Astrocyte of the cerebellum (primary cell): Measurements from ENCODE around the gene UGT2B10.
"Not testable (repeated sequence)": the region's sequence is repeated elsewhere in the genome, so short reads cannot be mapped to it uniquely, and the experiment has no call there.

Experiments
- DNase-seq: peaks from one replicate; pipeline ENCODE4 v3.0.0-alpha.2; 2011; ENCODE audit warnings: low read depth
- H3K4me3 ChIP-seq: 2 replicates; pipeline ENCODE4 v1.5.1; 2011; ENCODE audit warnings: mild to moderate bottlenecking, low read depth, low read length, moderate library complexity
- in situ Hi-C: cut with HindIII; loops from 2 replicates; pipeline ENCODE4 v1.10.0; 2017; ENCODE audit warnings: low sequenced_read_pairs
- TF ChIP-seq, protein P1 (sequence below): IDR thresholded peaks from 2 replicates; pipeline ENCODE4 v1.5.1; 2012; ENCODE audit warnings: low read length, low read depth, moderate library complexity, mild to moderate bottlenecking; ENCODE audit errors: missing control alignments

The UGT2B10 gene

DNA sequence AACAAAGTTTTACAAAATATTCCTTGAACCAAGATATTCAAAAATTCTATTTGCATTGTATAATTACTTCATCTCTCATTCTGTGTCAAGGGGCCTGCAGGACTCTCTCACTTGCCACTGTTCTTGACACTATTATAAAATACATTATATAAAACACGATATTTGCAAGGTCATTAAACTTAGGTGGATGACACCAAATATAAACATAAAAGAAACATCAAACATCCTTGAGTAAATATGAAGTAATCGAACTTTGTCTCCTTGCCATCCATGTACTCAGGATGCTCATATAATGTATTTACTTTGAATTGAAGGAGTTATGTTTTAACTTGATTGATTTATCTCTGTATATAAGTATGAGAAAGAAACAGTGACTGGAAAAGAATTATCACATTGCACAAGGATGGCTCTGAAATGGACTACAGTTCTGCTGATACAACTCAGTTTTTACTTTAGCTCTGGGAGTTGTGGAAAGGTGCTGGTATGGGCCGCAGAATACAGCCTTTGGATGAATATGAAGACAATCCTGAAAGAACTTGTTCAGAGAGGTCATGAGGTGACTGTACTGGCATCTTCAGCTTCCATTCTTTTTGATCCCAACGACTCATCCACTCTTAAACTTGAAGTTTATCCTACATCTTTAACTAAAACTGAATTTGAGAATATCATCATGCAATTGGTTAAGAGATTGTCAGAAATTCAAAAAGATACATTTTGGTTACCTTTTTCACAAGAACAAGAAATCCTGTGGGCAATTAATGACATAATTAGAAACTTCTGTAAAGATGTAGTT, at the start of gene UGT2B10:
TSS of gene UGT2B10 (plus strand) at position 378 of the 793 bp plus-strand sequence. CDS start at position 404, 26 bp downstream.
- H3K4me3 ChIP-seq, DNase-seq, in situ Hi-C loops: not testable (repeated sequence)

DNA sequence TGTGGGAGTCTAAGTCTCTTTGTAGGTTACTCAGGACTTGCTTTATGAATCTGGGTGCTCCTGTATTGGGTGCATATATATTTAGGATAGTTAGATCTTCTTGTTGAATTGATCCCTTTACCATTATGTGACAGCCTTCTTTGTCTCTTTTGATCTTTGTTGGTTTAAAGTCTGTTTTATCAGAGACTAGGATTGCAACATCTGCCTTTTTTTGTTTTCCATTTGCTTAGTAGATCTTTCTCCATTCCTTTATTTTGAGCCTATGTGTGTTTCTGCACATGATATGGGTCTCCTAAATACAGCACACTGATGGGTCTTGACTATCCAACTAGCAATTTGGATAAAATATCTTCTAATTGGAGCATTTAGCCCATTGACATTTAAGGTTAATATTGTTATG, 44.0 kb upstream of the UGT2B10 start:
- H3K4me3 ChIP-seq, in situ Hi-C loops, DNase-seq: not testable (repeated sequence)

DNA sequence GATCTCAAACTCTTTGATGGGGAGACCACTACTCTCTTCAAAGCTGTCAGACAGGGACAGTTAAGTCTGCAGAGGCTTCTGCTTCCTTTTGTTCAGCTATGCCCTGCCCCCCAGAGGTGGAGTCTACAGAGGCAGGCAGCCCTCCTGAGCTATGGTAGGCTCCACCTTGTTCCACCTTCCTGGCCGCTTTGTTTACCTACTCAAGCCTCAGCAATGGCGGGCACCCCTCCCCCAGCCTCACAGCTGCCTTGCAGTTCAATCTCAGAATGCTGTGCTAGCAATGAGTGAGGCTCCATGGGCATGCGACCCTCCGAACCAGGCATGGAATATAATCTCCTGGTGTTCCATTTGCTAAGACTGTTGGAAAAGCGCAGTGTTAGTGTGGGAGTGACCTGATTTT, 42.1 kb upstream of the UGT2B10 start:
- TF ChIP-seq, protein P1, sequence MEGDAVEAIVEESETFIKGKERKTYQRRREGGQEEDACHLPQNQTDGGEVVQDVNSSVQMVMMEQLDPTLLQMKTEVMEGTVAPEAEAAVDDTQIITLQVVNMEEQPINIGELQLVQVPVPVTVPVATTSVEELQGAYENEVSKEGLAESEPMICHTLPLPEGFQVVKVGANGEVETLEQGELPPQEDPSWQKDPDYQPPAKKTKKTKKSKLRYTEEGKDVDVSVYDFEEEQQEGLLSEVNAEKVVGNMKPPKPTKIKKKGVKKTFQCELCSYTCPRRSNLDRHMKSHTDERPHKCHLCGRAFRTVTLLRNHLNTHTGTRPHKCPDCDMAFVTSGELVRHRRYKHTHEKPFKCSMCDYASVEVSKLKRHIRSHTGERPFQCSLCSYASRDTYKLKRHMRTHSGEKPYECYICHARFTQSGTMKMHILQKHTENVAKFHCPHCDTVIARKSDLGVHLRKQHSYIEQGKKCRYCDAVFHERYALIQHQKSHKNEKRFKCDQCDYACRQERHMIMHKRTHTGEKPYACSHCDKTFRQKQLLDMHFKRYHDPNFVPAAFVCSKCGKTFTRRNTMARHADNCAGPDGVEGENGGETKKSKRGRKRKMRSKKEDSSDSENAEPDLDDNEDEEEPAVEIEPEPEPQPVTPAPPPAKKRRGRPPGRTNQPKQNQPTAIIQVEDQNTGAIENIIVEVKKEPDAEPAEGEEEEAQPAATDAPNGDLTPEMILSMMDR = no peak
- in situ Hi-C loops = no loop called here
- DNase-seq = no peak
- H3K4me3 ChIP-seq = no peak overlapping the region

DNA sequence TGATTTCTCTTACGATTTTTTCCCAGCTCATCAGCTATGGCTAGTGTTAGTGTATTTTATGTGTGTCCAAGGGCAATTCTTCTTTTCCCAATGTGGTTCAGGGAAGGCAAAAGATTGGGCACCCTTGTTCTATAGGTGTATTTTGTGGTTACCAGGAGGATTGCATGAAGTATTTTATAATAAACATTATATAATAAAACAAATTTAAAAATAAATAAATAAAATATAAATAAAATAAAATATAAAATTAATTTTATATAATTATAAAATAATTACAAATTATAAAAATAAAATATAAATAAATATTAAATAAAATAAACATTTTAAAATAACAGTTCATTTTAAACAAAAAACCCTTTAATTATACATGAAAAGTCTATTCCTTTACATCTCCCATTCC, 35.6 kb upstream of the UGT2B10 start:
- no peak for DNase-seq
- in situ Hi-C loops = no loop called here
- H3K4me3 ChIP-seq = no peak overlapping the region
- TF ChIP-seq, protein P1 = no peak

DNA sequence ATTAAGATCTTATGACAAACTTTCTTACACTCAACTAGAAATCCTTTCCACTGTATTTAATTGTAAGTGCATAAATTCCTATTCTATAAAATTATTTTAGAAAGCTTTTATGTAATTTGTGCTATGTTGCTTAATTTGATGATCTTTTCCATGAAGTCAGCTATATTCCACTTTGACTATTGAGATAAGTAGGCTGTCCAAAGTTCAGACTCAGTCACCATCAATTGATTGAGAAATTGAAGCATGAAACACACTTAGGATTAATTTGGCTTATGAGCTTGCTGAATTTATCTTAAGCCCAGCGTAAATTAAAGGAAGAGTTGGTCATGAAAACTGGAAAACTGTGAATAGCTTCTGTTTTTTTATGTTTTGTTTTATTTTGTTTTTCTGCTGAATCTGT, 18.7 kb upstream of the UGT2B10 start:
- TF ChIP-seq, protein P1 = no peak
- H3K4me3 ChIP-seq = no peak overlapping the region
- in situ Hi-C loops = no loop called here
- DNase-seq = no peak

DNA sequence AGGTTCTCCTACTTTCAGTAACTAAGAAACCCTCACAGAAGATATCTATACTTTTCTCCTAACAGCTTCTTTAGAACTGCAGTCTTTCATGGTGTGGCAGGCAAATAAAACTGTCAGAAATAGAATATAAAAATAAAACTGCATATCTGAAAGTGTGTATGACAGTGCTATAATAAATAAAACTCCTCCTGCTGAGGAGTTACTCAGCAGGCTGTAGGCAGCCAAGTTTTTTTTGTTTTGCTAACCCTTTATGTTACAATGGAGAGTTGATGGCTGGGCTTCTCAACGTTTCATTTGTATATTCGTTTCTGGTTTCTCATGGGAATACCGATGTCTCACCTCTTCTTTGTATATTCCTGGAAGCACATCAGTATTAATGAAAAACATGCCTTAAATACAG, 18.2 kb upstream of the UGT2B10 start:
- DNase-seq = peak; percentile 0
- TF ChIP-seq, protein P1 = no peak
- no peak overlapping the region for H3K4me3 ChIP-seq
- in situ Hi-C loops = no loop called here

DNA sequence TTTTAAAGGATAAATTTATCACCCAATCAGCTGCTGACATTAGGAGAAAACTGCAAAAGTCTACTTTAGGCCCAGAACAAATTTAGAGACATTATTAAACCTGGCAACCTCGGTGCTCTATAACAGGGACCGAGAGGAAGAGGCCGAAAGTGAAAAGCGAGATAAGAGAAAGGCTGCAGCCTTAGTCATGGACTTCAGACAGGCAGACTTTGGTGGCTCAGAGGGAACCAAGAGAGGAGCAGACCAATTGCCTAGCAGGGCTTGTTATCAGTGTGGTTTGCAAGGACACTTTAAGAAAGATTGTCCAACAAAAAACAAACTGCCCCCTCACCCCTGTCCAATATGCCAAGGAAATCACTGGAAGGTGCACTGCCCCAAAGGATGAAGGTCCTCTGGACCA, 12.8 kb upstream of the UGT2B10 start:
- in situ Hi-C loops = no loop called here
- no peak overlapping the region for H3K4me3 ChIP-seq
- no peak for DNase-seq
- TF ChIP-seq, protein P1 = no peak
